Heart left ventricle (tissue), 13 donors: ENCODE data around the gene JADE1.

Experiments used
- POLR2A ChIP-seq, 2 donors: fragments of 450-650 bp; IDR thresholded peaks; one replicate each; pipeline ENCODE4 v1.6.1; 2017; ENCODE audit warnings: antibody characterized with exemption in 2 of 2, mild to moderate bottlenecking in 2 of 2, moderate library complexity in 2 of 2
- TF ChIP-seq, protein P1 (sequence below), 12 donors: fragments of 200-600 bp; sonication (generic) in 4 of 12; IDR thresholded peaks; one replicate each; pipeline versions ENCODE4 v1.5.0 to v1.8.0; 2018 to 2022; ENCODE audit warnings: antibody characterized with exemption in 12 of 12, mild to moderate bottlenecking in 5 of 12
- donor health status: ischemic (EF 13 %, LVEDD 7.1; RV severe dilation, severe dysfunction).
- donor health status: DM: no; HTN: yes; CAD: no.
- donor health status: DM: no; HTN: no; CAD: no.
- donor health status: ischemic (EF 25% LVEDD 6.9; RV normal size, moderate dysfunction).
- donor health status: ischemic (EF 25% LVEDD 5.7; RV mildly dilated, moderate dysfunction).
- donor health status: ischemic (EF 35%, LVEDD 5.7; RV mildly dilated, moderate dysfunction).
- donor health status: nonischemic (EF 11% LVEDD 7.7; RV severe dilation, severe dysfunction).
- donor health status: DM: yes; HTN: yes; CAD: no.
- donor health status: PGD.
- donor health status: ischemic (EF 29% LVEDD 5.4; RV normal size, mild dysfunction).
- donor health status: nonischemic (EF 23%, LVEDD 6.1; RV moderate dilation, normal function).

- TF ChIP-seq POLR2A (IDR thresholded peaks at IDR 0.05): no peak
- TF ChIP-seq, protein P1, sequence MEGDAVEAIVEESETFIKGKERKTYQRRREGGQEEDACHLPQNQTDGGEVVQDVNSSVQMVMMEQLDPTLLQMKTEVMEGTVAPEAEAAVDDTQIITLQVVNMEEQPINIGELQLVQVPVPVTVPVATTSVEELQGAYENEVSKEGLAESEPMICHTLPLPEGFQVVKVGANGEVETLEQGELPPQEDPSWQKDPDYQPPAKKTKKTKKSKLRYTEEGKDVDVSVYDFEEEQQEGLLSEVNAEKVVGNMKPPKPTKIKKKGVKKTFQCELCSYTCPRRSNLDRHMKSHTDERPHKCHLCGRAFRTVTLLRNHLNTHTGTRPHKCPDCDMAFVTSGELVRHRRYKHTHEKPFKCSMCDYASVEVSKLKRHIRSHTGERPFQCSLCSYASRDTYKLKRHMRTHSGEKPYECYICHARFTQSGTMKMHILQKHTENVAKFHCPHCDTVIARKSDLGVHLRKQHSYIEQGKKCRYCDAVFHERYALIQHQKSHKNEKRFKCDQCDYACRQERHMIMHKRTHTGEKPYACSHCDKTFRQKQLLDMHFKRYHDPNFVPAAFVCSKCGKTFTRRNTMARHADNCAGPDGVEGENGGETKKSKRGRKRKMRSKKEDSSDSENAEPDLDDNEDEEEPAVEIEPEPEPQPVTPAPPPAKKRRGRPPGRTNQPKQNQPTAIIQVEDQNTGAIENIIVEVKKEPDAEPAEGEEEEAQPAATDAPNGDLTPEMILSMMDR (IDR thresholded peaks at IDR 0.05): no peak
Observed at GRCh38 chr4:128841402-128841801, 31.9 kb downstream of the JADE1 start.
